NCI-H774 (cell line): Measurements from ENCODE around the gene ZNF726.
A peak's percentile ranks its signal among the peaks of the same experiment; 100 is the strongest.
"Not testable (repeated sequence)": the region's sequence is repeated elsewhere in the genome, so short reads cannot be mapped to it uniquely, and the experiment has no call there.

ENCODE experiments used
- DNase-seq: peaks from one replicate; lab custom pipeline; 2025; lab: John Stamatoyannopoulos, UW

The ZNF726 gene

GRCh38 chr19:23914402-23915286 lies at the start of gene ZNF726:
ZNF726 (plus strand) TSS chr19:23914886; CDS start chr19:23914995, 109 bp downstream.
- peak; percentile 91 for DNase-seq

GRCh38 chr19:23867895-23868294 lies 46.8 kb upstream of the ZNF726 start:
- DNase-seq = no peak

GRCh38 chr19:23868630-23869029 lies 46.1 kb upstream of the ZNF726 start:
- no peak for DNase-seq

GRCh38 chr19:23872282-23872919 lies 42.3 kb upstream of the ZNF726 start:
- no peak for DNase-seq

- DNase-seq = no peak
These were observed 38.4 kb upstream of the ZNF726 start for GRCh38 chr19:23876261-23876660.

GRCh38 chr19:23876756-23877155 lies 37.9 kb upstream of the ZNF726 start:
- DNase-seq = not testable (repeated sequence)

GRCh38 chr19:23882493-23882892 lies 32.2 kb upstream of the ZNF726 start:
- DNase-seq = no peak

- no peak for DNase-seq
These were observed 30.3 kb upstream of the ZNF726 start for GRCh38 chr19:23884363-23884762.

- DNase-seq = no peak
These were observed 27.0 kb upstream of the ZNF726 start for GRCh38 chr19:23887642-23888041.

GRCh38 chr19:23896096-23896495 lies 18.6 kb upstream of the ZNF726 start:
- DNase-seq = not testable (repeated sequence)

- DNase-seq = no peak
These were observed 17.8 kb upstream of the ZNF726 start for GRCh38 chr19:23896912-23897311.

- DNase-seq = no peak
These were observed 13.3 kb upstream of the ZNF726 start for GRCh38 chr19:23901360-23901759.

- no peak for DNase-seq
These were observed 10.3 kb upstream of the ZNF726 start for GRCh38 chr19:23904406-23904805.

- DNase-seq = no peak
These were observed 8.9 kb upstream of the ZNF726 start for GRCh38 chr19:23905771-23906170.

- no peak for DNase-seq
These were observed 7.9 kb upstream of the ZNF726 start for GRCh38 chr19:23906835-23907234.

GRCh38 chr19:23908165-23908564 lies 6.5 kb upstream of the ZNF726 start:
- DNase-seq = no peak

- DNase-seq = no peak
These were observed 5.5 kb upstream of the ZNF726 start for GRCh38 chr19:23909222-23909621.

- DNase-seq = no peak
These were observed 755 bp upstream of the ZNF726 start for GRCh38 chr19:23913931-23914330.

- DNase-seq = no peak
These were observed 2.3 kb downstream of the ZNF726 start for GRCh38 chr19:23916991-23917390.

GRCh38 chr19:23917856-23918255 lies 3.2 kb downstream of the ZNF726 start:
- peak; percentile 30 for DNase-seq

- no peak for DNase-seq
These were observed 10.6 kb downstream of the ZNF726 start for GRCh38 chr19:23925285-23925684.

GRCh38 chr19:23932878-23933277 lies 18.2 kb downstream of the ZNF726 start:
- no peak for DNase-seq

GRCh38 chr19:23937031-23937430 lies 22.3 kb downstream of the ZNF726 start:
- DNase-seq = not testable (repeated sequence)
